Lung microvascular endothelial cell (primary cell): ENCODE measurements around the gene PDE4D. TPM values are rescaled to one million over a fixed set of nuclear protein-coding genes. Genes with fewer than 3 reads are reported as not detected.
"Not testable (repeated sequence)": the region's sequence is repeated elsewhere in the genome, so short reads cannot be mapped to it uniquely, and the experiment has no call there.

ENCODE experiments used
- DNase-seq, 2 donors: peaks; one replicate each; pipeline versions ENCODE4 v3.0.0 to v3.0.0-alpha.2; 2010; ENCODE audit warnings: low read depth in 2 of 2
- total RNA-seq: library from RNA; depleted of rRNA; stranded (reverse); fragments of >200 nt; gene quantifications from 2 replicates; pipeline ENCODE4 v1.2.1, GENCODE V29; 2014

The PDE4D gene
- total RNA-seq, 1 donor from 2014 or later: 23.8 TPM

- no peak for DNase-seq
Observed at GRCh38 chr5:58985759-58986158, 907.8 kb downstream of the PDE4D start.

- DNase-seq: no peak
Observed at GRCh38 chr5:58985311-58985710, 908.2 kb downstream of the PDE4D start.

- DNase-seq: no peak
Observed at GRCh38 chr5:58983526-58984452, 909.7 kb downstream of the PDE4D start.

- DNase-seq: no peak
Observed at GRCh38 chr5:58980890-58981289, 912.6 kb downstream of the PDE4D start.

GRCh38 chr5:58979090-58979489, 914.4 kb downstream of the PDE4D start:
- DNase-seq: no peak

- no peak for DNase-seq
Observed at GRCh38 chr5:58974601-58975000, 918.9 kb downstream of the PDE4D start.

GRCh38 chr5:58974083-58974482, 919.4 kb downstream of the PDE4D start:
- no peak for DNase-seq

GRCh38 chr5:58972301-58972700, 921.2 kb downstream of the PDE4D start:
- no peak for DNase-seq

GRCh38 chr5:58970766-58971165, 922.8 kb downstream of the PDE4D start:
- DNase-seq: no peak

GRCh38 chr5:58969795-58970194, 923.7 kb downstream of the PDE4D start:
- no peak for DNase-seq

- no peak for DNase-seq
Observed at GRCh38 chr5:58969253-58969652, 924.3 kb downstream of the PDE4D start.

- DNase-seq: no peak
Observed at GRCh38 chr5:58968350-58968749, 925.2 kb downstream of the PDE4D start.

GRCh38 chr5:58967597-58968281, 925.8 kb downstream of the PDE4D start:
- DNase-seq: no peak

- DNase-seq: no peak
Observed at GRCh38 chr5:58965677-58966414, 927.7 kb downstream of the PDE4D start.

- no peak for DNase-seq
Observed at GRCh38 chr5:58963821-58964220, 929.7 kb downstream of the PDE4D start.

GRCh38 chr5:58963361-58963760, 930.2 kb downstream of the PDE4D start:
- no peak for DNase-seq

GRCh38 chr5:58961631-58962280, 931.8 kb downstream of the PDE4D start:
- DNase-seq: no peak

GRCh38 chr5:58958701-58959100, 934.8 kb downstream of the PDE4D start:
- no peak for DNase-seq

GRCh38 chr5:58953218-58953617, 940.3 kb downstream of the PDE4D start:
- DNase-seq: not testable (repeated sequence)

GRCh38 chr5:58950224-58950623, 943.3 kb downstream of the PDE4D start:
- DNase-seq: no peak

GRCh38 chr5:58946230-58946629, 947.3 kb downstream of the PDE4D start:
- DNase-seq: no peak

- no peak for DNase-seq
Observed at GRCh38 chr5:58944221-58944620, 949.3 kb downstream of the PDE4D start.
